ENCODE data around the gene AXL. TPM values are rescaled to one million over a fixed set of nuclear protein-coding genes. Genes with fewer than 3 reads are reported as not detected.
"Not testable (repeated sequence)": the region's sequence is repeated elsewhere in the genome, so short reads cannot be mapped to it uniquely, and the experiment has no call there.

AXL gene
- total and polyA plus RNA-seq, 2 experiments from 2014 or later: 15.0 to 45.9 TPM

GRCh38 chr19:41175801-41176777, 42.9 kb upstream of the AXL start:
- Histone ChIP-seq H3K27me3 (no peaks in the 10 kb centered on the region), H3K79me2 (peaks cover 16% of the 10 kb centered on the region), H3K36me3 (replicated peaks; ENCODE audit: insufficient read depth, low read depth) (no peaks in the 10 kb centered on the region), H3K4me1 (ENCODE audit: insufficient read depth) (peaks cover 17% of the 10 kb centered on the region), H3K27ac (peak overlapping the region; percentile 92), H4K20me1 (ENCODE audit: insufficient read depth, poor library complexity, severe bottlenecking) (no peaks in the 10 kb centered on the region), H3K9me3 (ENCODE audit: low read depth) (no peaks in the 10 kb centered on the region), H2AFZ (peak overlapping the region; percentile 45), H3K4me2 (peak overlapping the region; percentile 68), H3K9me2 (replicated peaks; ENCODE audit: insufficient read depth) (no peaks in the 10 kb centered on the region), H3K4me3 (no peak overlapping the region)
- DNase-seq (ENCODE audit: low spot score): peak; percentile 95
- TF ChIP-seq CTCF (IDR thresholded peaks at IDR 0.05; ENCODE audit: poor library complexity) (no peak), EZH2phosphoT487 (IDR thresholded peaks at IDR 0.05; ENCODE audit: low read depth, severe bottlenecking, unreplicated experiment) (no peak), EZH2 (IDR thresholded peaks at IDR 0.05; ENCODE audit: borderline replicate concordance) (no peak)
- WGBS (ENCODE audit: low lambda C conversion rate, missing lambda C conversion rate): 16% methylated on average over 14 of the region's 14 CpGs

- not testable (repeated sequence) for H3K79me2 ChIP-seq; H3K27ac ChIP-seq; H3K4me1 ChIP-seq (ENCODE audit: insufficient read depth); H2AFZ ChIP-seq; H4K20me1 ChIP-seq (ENCODE audit: insufficient read depth, poor library complexity, severe bottlenecking); H3K4me3 ChIP-seq; DNase-seq (ENCODE audit: low spot score); H3K9me2 ChIP-seq (replicated peaks; ENCODE audit: insufficient read depth); H3K9me3 ChIP-seq (ENCODE audit: low read depth); H3K27me3 ChIP-seq; H3K36me3 ChIP-seq (replicated peaks; ENCODE audit: insufficient read depth, low read depth); H3K4me2 ChIP-seq
- WGBS (ENCODE audit: low lambda C conversion rate, missing lambda C conversion rate): no CpG with 5 or more reads among the region's 34 CpGs
Measured at GRCh38 chr19:41180173-41180572, 38.9 kb upstream of the AXL start.

- H3K9me2 ChIP-seq (replicated peaks; ENCODE audit: insufficient read depth): no peaks in the 10 kb centered on the region
- no peaks in the 10 kb centered on the region for H3K79me2 ChIP-seq
- no peaks in the 10 kb centered on the region for H4K20me1 ChIP-seq (ENCODE audit: insufficient read depth, poor library complexity, severe bottlenecking)
- 70% methylated on average over 8 of the region's 8 CpGs for WGBS (ENCODE audit: low lambda C conversion rate, missing lambda C conversion rate)
- no peak for DNase-seq (ENCODE audit: low spot score)
- H3K36me3 ChIP-seq (replicated peaks; ENCODE audit: insufficient read depth, low read depth): no peaks in the 10 kb centered on the region
- H2AFZ ChIP-seq: no peak overlapping the region
- no peak for TF ChIP-seq CTCF (IDR thresholded peaks at IDR 0.05; ENCODE audit: poor library complexity)
- no peak for TF ChIP-seq EZH2 (IDR thresholded peaks at IDR 0.05; ENCODE audit: borderline replicate concordance)
- no peak for TF ChIP-seq EZH2phosphoT487 (IDR thresholded peaks at IDR 0.05; ENCODE audit: low read depth, severe bottlenecking, unreplicated experiment)
- H3K27ac ChIP-seq: no peak overlapping the region
- peaks cover 14% of the 10 kb centered on the region for H3K4me1 ChIP-seq (ENCODE audit: insufficient read depth)
- no peak overlapping the region for H3K4me2 ChIP-seq
- no peak overlapping the region for H3K4me3 ChIP-seq
- H3K9me3 ChIP-seq (ENCODE audit: low read depth): no peaks in the 10 kb centered on the region
- H3K27me3 ChIP-seq: peaks cover 3% of the 10 kb centered on the region
Measured at GRCh38 chr19:41186971-41187883, 31.8 kb upstream of the AXL start.
